Middle frontal gyrus (tissue), 1 donor: ENCODE measurements around the gene EIF2S3B.
"Not testable (repeated sequence)": the region's sequence is repeated elsewhere in the genome, so short reads cannot be mapped to it uniquely, and the experiment has no call there.

Experiments used
- DNase-seq: peaks from one replicate; pipeline ENCODE4 v3.0.0-alpha.2; 2015; ENCODE audit warnings: low spot score; ENCODE audit errors: extremely low spot score

The EIF2S3B gene

GRCh38 chr12:10505620-10506019 lies at the start of gene EIF2S3B:
Gene EIF2S3B, plus strand, starts transcription at chr12:10505890. Its CDS starts 13 bp downstream, at chr12:10505903.
- DNase-seq: no peak

DNA sequence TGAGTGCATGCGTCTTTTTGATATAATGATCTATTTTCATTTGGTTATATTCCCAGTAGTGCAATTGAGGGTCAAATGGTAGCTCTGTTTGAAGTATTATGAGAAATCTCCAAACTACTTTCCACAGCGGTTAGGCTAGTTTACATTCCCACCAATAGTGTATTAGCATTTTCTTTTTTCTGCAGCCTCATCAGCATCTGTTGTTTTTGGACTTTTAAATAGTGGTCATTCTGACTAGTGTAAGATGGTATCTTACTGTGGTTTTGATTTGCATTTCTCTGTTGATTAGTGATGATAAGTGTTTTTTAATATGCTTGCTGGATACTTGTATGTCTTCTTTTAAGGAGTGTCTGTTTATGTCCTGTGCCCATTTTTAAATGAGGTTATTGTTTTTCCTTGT lies 48.8 kb upstream of the EIF2S3B start:
- no peak for DNase-seq

GRCh38 chr12:10457760-10458159 lies 47.9 kb upstream of the EIF2S3B start:
- DNase-seq: no peak

DNA sequence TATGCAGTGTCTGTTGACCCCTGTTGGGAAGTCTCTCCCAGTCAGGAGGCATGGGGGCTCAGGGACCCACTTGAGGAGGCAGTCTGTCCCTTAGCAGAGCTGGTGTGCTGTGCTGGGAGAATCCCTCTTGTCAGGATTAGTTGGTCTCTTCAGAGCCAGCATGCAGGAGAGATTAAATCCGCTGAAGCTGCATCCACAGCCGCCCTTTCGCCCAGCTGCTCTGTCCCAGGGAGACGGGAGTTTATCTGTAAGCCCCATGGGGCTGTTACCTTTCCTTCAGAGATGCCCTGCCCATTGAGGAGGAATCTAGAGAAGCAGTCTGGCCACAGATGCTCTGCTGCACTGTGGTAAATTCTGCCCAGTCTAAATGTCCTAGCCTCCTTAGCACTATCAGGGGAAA lies 39.4 kb upstream of the EIF2S3B start:
- no peak for DNase-seq

GRCh38 chr12:10469701-10470100 lies 36.0 kb upstream of the EIF2S3B start:
- no peak for DNase-seq

DNA sequence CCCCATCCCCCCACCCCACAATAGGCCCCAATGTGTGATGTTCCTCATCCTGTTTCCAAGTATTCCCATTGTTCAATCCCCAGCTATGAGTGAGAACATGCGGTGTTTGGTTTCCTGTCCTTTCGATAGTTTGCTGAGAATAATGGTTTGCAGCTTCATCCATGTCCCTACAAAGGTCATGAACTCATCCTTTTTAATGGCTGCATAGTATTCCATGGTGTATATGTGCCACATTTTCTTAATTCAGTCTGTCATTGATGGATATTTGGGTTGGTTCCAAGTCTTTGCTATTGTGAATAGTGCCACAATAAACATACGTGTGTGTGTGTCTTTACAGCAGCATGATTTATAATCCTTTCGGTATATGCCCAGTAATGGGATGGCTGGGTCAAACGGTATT lies 32.9 kb upstream of the EIF2S3B start:
- not testable (repeated sequence) for DNase-seq

GRCh38 chr12:10481901-10482300 lies 23.8 kb upstream of the EIF2S3B start:
- DNase-seq: not testable (repeated sequence)

DNA sequence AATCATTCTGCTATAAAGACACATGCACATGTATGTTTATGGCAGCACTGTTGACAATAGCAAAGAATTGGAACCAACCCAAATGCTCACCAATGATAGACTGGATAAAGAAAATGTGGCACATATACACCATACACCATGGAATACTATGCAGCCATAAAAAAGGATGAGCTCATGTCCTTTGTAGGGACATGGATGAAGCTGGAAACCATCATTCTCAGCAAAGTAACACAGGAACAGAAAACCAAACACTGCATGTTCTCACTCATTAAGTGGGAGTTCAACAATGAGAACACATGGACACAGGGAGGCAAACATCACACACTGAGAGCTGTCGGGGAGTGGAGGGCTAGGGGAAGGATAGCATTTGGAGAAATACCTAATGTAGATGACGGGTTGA lies 18.4 kb upstream of the EIF2S3B start:
- not testable (repeated sequence) for DNase-seq

DNA sequence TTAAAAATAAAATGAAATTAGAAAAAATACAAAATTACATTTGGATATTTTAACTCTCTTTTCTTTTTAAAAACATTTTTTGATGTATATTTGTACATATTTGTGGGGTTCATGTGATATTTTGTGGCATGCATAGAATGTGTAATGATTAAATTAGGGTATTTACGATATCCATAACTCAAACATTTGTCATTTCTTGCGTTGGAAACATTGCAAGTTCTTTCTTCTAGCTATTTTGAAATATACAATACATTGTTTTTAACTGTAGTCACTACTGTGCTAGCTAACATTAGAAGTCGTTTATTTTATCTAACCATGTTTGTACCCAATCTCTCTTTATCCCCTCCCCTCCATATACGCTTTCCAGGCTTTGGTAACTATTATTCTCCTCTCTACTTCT lies 13.9 kb upstream of the EIF2S3B start:
- DNase-seq: no peak

GRCh38 chr12:10497602-10498001 lies 8.1 kb upstream of the EIF2S3B start:
- DNase-seq: no peak

- DNase-seq: no peak
Observed at GRCh38 chr12:10498042-10498441, 7.6 kb upstream of the EIF2S3B start.

- no peak for DNase-seq
Observed at GRCh38 chr12:10501030-10501429, 4.7 kb upstream of the EIF2S3B start.

DNA sequence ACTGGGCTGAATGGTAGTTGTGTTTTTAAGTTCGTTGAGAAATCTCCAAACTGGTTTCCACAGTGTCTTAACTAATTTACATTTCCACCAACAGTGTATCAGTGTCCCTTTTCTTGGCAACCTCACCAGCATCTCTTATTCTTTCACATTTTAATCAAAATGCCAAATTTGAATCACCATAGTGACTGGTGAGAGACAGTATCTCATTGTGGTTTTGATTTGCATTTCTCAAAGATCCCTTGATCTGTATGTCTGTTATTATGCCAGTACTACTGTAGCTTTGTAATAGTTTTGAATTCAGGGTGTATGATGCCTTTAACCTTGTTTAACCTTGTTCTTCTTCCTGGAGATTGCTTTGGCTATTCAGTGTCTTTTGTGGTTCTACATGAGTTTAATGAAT lies 2.2 kb upstream of the EIF2S3B start:
- no peak for DNase-seq

- no peak for DNase-seq
Observed at GRCh38 chr12:10511756-10512355, 6.2 kb downstream of the EIF2S3B start.

- DNase-seq: no peak
Observed at GRCh38 chr12:10512798-10513197, 7.1 kb downstream of the EIF2S3B start.

GRCh38 chr12:10521555-10521954 lies 15.9 kb downstream of the EIF2S3B start:
- DNase-seq: no peak

GRCh38 chr12:10528174-10528953 lies 22.7 kb downstream of the EIF2S3B start:
- no peak for DNase-seq

GRCh38 chr12:10529603-10530002 lies 23.9 kb downstream of the EIF2S3B start:
- DNase-seq: no peak

GRCh38 chr12:10537721-10538120 lies 32.0 kb downstream of the EIF2S3B start:
- no peak for DNase-seq

DNA sequence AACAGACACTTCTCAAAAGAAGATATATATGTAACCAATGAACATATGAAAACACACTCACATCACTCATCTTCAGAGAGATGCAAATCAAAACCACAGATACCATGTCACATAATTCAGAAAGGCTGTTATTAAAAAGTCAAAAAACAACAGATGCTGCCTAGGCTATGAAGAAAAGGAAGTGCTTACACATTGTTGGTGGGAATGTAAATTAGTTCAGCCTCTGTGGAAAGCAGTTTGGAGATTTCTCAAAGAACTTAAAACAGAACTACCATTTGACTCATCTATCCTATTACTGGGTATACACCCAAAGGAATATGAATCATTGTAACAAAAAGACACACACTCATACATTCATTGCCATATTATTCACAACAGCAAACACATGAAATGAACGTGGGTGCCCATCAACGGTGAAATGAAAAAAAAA lies 35.1 kb downstream of the EIF2S3B start:
- DNase-seq: no peak

DNA sequence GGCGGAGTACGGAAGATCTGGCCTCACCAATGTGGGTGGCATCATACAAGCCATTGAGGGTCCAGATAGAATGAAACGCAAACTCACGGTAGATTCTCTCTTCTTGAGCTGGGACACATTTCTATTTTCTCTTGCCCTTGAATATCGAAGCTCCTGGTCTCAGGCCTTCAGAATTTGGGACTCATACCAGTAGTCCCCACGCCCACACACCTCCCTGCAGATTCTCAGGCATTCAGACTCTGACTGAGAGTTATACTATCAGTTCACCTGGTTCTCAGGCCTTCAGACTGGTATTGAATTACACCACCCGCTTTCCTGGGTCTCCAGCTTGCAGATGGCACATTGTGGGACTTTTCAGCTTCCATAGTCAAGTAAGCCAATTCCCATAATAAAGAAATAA lies 37.8 kb downstream of the EIF2S3B start:
- DNase-seq: no peak

GRCh38 chr12:10551375-10551774 lies 45.7 kb downstream of the EIF2S3B start:
- DNase-seq: no peak

DNA sequence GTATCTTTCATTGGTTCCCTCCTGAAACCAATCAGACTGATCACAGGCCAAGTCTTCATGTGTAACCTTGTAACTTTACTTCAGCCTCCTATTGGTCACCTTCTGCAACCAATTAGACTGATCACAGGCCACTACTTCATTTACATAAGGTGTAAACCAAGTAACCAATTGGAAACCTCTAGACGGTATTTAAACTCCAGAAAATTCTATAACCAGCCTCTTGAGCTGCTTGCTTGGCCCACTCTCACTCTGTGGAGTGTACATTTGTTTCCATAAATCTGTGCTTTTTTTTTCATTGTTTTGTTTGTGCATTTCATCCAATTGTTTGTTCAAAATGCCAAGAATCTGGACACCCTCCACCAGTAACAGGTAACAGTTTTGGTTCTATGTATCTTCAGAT lies 47.5 kb downstream of the EIF2S3B start:
- no peak for DNase-seq
